SK-N-SH treated with all-trans-retinoic acid at 6 μM for 48 hours (cell line): ENCODE data around the gene CLIC5.

Experiments used
- ARNTL ChIP-seq: fragments of 450-650 bp; formaldehyde crosslinking; IDR thresholded peaks from 2 replicates; pipeline ENCODE4 v1.5.0; 2020; ENCODE audit warnings: low read depth, mild to moderate bottlenecking, moderate library complexity, borderline replicate concordance
- PATZ1 ChIP-seq: fragments of 250-450 bp; sonication (Bioruptor Pico); IDR thresholded peaks from 2 replicates; pipeline ENCODE4 v1.8.0; 2020; ENCODE audit warnings: mild to moderate bottlenecking, moderate library complexity, borderline replicate concordance
- POU6F1 ChIP-seq: fragments of 250-450 bp; sonication (Bioruptor Pico); IDR thresholded peaks from 2 replicates; pipeline ENCODE4 v1.8.0; 2021; ENCODE audit warnings: low read depth, mild to moderate bottlenecking, moderate library complexity, borderline replicate concordance
- RARB ChIP-seq: fragments of 250-450 bp; sonication (Bioruptor Pico); IDR thresholded peaks from 2 replicates; pipeline ENCODE4 v1.8.0; 2021; ENCODE audit warnings: mild to moderate bottlenecking, moderate library complexity
- TCF4 ChIP-seq: fragments of 250-450 bp; sonication (Bioruptor Pico); IDR thresholded peaks from 2 replicates; pipeline ENCODE4 v1.8.0; 2021; ENCODE audit warnings: mild to moderate bottlenecking, moderate library complexity, borderline replicate concordance
- TOX ChIP-seq: fragments of 250-450 bp; sonication (Bioruptor Pico); IDR thresholded peaks from 2 replicates; pipeline ENCODE4 v1.8.0; 2021; ENCODE audit warnings: mild to moderate bottlenecking, moderate library complexity, borderline replicate concordance
- ZFP3 ChIP-seq: fragments of 250-450 bp; sonication (Bioruptor Pico); IDR thresholded peaks from 2 replicates; pipeline ENCODE4 v1.5.0; 2020; ENCODE audit warnings: mild to moderate bottlenecking, moderate library complexity
- ZNF565 ChIP-seq: fragments of 450-650 bp; formaldehyde crosslinking; conservative IDR thresholded peaks from 2 replicates; pipeline ENCODE4 v1.5.0; 2020; ENCODE audit warnings: low read depth, mild to moderate bottlenecking, moderate library complexity

DNA sequence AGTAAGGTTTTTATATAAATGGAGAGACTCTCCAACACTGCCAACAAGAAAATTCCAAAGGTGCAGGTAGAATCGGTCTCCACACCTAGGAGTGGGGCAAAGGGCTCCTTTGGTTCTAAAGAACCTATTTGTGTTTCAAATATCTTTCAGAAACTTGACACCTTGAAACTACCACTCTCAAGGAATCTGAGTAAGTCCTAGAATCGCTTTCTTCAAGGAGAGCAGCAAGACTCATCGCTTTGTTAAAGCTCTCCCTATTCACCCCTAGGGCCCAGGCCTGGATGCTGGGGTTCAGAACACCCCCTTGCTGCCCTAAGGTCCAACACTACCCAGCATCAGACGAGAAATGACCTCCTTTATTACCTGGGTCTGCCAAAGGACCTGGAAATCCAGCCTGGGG, 2.0 kb downstream of the CLIC5 start:
- TF ChIP-seq ZFP3 (CRISPR knock-in tag) (no peak), POU6F1 (CRISPR knock-in tag) (no peak), PATZ1 (CRISPR knock-in tag) (no peak), RARB (no peak), TOX (CRISPR knock-in tag) (no peak), TCF4 (CRISPR knock-in tag) (no peak), ARNTL (CRISPR knock-in tag) (no peak), ZNF565 (CRISPR knock-in tag) (no peak)
